ENCODE results near the gene GABRB1. TPM values are rescaled to one million over a fixed set of nuclear protein-coding genes. Genes with fewer than 3 reads are reported as not detected.
A peak's percentile ranks its signal among the peaks of the same experiment; 100 is the strongest.

GABRB1 gene
- total RNA-seq, 3 donors from 2014 or later: not detected

DNA sequence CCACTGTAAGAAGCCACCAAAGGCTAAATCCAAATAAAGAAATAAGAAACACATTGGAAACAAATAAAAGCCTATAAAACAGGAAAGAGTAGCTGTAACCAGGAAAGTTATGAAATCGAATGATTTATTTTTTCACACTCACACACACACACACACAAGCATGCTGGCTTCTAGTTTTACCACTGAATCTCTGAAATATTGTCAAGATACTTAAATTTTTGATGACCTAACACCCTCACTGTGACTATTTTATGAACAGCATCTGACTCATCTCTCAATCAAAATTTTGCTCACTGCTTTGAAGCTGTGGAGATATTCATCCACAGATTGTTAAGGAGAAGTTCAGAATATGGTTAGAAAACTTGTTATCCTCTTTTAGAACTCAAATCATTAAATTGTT lies 13.9 kb upstream of the GABRB1 start:
- no peaks in the 10 kb centered on the region for H3K36me3 Mint-ChIP-seq (ENCODE audit: insufficient read depth)
- no peak for DNase-seq
- H3K27me3 Mint-ChIP-seq (ENCODE audit: low read depth): no peaks in the 10 kb centered on the region
- peaks cover 1% of the 10 kb centered on the region for H3K4me1 Mint-ChIP-seq (ENCODE audit: low read depth)
- H3K4me3 Mint-ChIP-seq: no peak overlapping the region
- no peak for ATAC-seq
- H3K9me3 Mint-ChIP-seq: peaks cover 3% of the 10 kb centered on the region

DNA sequence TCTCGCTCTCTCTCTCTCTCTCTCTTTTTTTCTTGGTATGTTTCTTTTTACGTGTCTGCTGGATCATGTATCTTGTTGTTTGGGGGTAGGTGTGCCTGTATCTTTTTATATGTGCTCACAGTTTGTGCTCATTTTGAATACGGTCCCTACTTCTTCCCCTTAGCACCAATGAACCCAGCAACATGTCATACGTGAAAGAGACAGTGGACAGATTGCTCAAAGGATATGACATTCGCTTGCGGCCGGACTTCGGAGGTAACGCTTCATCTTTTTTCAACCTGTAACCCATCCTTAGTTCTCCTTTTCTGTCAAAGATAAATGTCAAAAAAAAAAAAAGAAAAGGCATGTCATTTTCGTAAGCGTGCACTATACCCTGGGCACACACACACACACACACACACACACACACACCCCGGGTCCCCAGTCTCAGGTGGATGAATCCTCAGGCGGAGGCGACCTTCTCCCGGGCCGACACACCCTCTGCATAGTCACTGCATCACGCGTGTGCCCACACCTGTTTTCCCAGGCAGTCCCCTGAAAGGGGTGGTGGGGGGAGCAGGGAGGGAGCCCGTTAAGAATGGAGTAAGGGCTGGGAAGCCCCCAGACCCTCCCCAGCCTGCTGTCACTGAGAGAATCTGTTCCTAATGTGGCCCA lies 511 bp downstream of the GABRB1 start:
- DNase-seq (no peak), ATAC-seq (peak; percentile 42 to 59)
- Mint-ChIP-seq H3K27me3 (ENCODE audit: low read depth) (peaks cover 45% of the 10 kb centered on the region), H3K9me3 (no peaks in the 10 kb centered on the region), H3K36me3 (ENCODE audit: insufficient read depth) (no peaks in the 10 kb centered on the region), H3K4me3 (peak overlapping the region; percentile 69), H3K4me1 (ENCODE audit: low read depth) (peaks cover 19% of the 10 kb centered on the region)

DNA sequence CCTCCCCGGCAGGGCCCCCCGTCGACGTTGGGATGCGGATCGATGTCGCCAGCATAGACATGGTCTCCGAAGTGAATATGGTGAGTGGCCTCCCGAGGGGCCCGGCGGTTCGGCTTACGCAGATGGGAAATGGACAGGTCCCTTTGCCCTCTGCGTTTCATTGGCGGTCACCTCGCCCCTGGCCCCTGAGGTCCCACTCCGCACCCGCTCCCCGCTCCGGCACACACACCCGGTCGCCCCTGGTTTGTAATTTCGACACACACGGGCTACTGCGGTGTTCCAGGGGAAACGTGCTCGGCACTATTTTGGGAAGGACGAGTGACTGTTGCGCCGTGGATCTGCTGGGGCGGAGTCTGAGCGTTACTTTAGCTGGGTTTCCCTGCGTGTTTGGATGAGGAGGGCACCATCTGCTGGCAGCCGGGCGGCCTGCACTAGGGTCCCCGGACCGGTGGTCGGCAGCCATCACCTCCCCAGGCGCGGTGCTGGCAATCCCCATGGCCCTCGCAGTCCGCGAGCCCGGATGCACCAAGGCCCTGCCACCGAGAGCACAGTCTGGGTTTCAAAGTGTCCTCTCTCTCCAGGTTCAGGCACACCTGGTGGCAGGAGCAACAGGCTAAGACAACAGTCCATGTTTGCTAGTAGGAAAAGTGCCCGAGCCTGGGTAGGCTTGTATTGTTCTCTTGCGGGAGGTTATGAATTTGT lies 1.2 kb downstream of the GABRB1 start:
- peak; percentile 72 to 88 for ATAC-seq
- Mint-ChIP-seq H3K4me3 (peak overlapping the region; percentile 69), H3K9me3 (no peaks in the 10 kb centered on the region), H3K27me3 (ENCODE audit: low read depth) (peaks cover 45% of the 10 kb centered on the region), H3K36me3 (ENCODE audit: insufficient read depth) (no peaks in the 10 kb centered on the region), H3K4me1 (ENCODE audit: low read depth) (peaks cover 19% of the 10 kb centered on the region)
- DNase-seq: peak; percentile 15

DNA sequence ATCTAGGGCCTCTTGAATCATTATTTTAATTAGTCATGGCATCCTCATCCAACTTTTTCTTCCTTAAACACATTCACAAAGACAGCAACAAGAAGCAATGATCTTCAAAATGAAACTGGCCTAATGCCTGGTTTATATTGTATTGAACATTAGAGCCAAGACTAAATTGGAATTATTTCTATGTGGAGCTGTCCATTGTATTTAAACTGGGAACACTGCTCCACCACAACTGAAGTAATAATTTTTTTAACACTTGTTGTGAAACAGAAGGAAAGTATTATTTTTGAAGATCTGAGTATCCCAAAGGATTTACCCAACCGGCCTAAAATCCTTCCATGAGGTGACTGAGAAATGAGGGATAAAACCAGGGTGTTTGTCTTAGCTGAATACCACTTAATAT lies 6.9 kb downstream of the GABRB1 start:
- no peaks in the 10 kb centered on the region for H3K9me3 Mint-ChIP-seq
- H3K4me1 Mint-ChIP-seq (ENCODE audit: low read depth): no peaks in the 10 kb centered on the region
- no peak for DNase-seq
- no peaks in the 10 kb centered on the region for H3K36me3 Mint-ChIP-seq (ENCODE audit: insufficient read depth)
- ATAC-seq: no peak
- H3K4me3 Mint-ChIP-seq: no peak overlapping the region
- H3K27me3 Mint-ChIP-seq (ENCODE audit: low read depth): peaks cover 14% of the 10 kb centered on the region

DNA sequence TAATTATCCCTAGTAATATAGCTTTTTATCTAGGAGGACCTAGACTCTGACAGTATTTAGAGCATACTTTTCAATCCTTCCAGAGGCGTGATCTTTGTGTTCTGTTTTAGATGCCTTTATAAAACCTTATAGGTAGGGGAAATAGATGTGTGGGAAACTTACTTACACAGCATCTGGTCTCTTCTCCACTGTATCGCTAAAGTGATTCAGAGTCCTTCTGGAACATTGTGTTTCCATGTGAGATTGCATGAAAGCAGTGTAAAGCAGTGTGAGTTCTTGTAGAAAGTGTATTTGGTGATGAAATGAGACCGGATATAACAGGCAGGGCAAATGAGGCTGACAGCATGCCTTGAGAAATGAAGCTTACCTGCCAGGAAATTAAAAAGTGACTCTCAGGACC lies 9.5 kb downstream of the GABRB1 start:
- no peaks in the 10 kb centered on the region for H3K9me3 Mint-ChIP-seq
- no peak overlapping the region for H3K4me3 Mint-ChIP-seq
- H3K36me3 Mint-ChIP-seq (ENCODE audit: insufficient read depth): no peaks in the 10 kb centered on the region
- DNase-seq: no peak
- no peaks in the 10 kb centered on the region for H3K4me1 Mint-ChIP-seq (ENCODE audit: low read depth)
- H3K27me3 Mint-ChIP-seq (ENCODE audit: low read depth): peaks cover 7% of the 10 kb centered on the region
- ATAC-seq: no peak

DNA sequence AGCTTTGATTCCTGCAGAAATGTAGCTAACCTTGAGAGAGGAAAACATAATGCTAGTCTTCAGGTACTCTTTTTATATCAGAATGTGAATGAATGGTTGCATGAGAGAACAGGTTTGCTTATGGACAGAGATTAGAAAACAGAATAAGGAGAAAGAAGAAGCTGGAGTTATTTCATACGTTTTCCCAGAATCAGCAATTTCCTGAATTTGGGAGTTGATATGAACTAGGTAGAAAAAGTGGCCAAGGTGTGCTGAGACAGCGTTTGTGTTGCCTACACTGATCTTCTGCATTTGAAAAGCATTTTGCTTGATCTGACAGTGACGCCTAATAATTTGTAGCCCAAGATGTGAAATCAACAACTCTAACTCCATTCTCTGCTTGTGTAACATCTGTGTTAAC lies 12.5 kb downstream of the GABRB1 start:
- Mint-ChIP-seq H3K4me1 (ENCODE audit: low read depth) (no peaks in the 10 kb centered on the region), H3K4me3 (no peak overlapping the region), H3K36me3 (ENCODE audit: insufficient read depth) (no peaks in the 10 kb centered on the region), H3K27me3 (ENCODE audit: low read depth) (peaks cover 10% of the 10 kb centered on the region), H3K9me3 (no peaks in the 10 kb centered on the region)
- DNase-seq: no peak
- ATAC-seq: no peak

DNA sequence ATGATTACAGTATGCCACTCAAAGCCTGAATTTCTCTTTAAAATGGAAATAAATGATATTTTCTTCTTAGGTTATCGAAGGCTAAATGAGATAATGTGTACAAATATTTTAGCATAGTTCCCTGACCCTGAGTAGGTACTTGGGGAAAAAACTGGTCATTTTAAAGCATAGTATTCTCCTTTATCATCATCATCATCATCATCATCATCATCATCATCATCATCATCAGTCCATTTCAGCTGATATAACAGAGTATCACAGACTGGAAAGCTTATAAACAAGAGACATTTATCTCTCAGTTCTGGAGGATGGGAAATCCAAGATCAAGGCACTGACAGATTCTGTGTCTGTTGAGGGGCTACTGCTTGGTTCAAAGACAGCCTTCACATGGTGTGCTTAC lies 13.9 kb downstream of the GABRB1 start:
- ATAC-seq: no peak
- H3K36me3 Mint-ChIP-seq (ENCODE audit: insufficient read depth): no peaks in the 10 kb centered on the region
- H3K9me3 Mint-ChIP-seq: no peaks in the 10 kb centered on the region
- H3K27me3 Mint-ChIP-seq (ENCODE audit: low read depth): peaks cover 10% of the 10 kb centered on the region
- no peak overlapping the region for H3K4me3 Mint-ChIP-seq
- H3K4me1 Mint-ChIP-seq (ENCODE audit: low read depth): no peaks in the 10 kb centered on the region
- DNase-seq: no peak

DNA sequence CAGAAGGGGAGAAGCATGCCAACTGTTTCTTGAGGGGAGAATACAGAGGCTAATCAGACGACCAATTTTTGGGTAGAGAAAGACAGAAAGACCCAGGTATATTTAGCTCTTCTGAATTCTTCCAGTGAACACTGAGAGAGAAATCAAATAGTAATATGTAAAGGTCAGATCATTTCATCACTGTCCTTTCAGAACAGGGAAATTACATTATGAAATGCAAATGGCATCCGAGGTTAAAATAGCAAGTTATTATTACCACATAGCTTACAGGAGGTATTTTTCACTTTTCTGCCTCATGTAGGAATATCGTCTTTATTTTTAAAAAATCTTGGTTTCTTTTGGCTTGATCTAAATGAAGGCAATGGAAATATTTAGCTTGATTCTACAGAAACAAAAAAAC lies 18.0 kb downstream of the GABRB1 start:
- Mint-ChIP-seq H3K27me3 (ENCODE audit: low read depth) (peaks cover 12% of the 10 kb centered on the region), H3K36me3 (ENCODE audit: insufficient read depth) (no peaks in the 10 kb centered on the region), H3K4me3 (no peak overlapping the region), H3K9me3 (no peaks in the 10 kb centered on the region), H3K4me1 (ENCODE audit: low read depth) (no peaks in the 10 kb centered on the region)
- ATAC-seq (no peak), DNase-seq (no peak)

DNA sequence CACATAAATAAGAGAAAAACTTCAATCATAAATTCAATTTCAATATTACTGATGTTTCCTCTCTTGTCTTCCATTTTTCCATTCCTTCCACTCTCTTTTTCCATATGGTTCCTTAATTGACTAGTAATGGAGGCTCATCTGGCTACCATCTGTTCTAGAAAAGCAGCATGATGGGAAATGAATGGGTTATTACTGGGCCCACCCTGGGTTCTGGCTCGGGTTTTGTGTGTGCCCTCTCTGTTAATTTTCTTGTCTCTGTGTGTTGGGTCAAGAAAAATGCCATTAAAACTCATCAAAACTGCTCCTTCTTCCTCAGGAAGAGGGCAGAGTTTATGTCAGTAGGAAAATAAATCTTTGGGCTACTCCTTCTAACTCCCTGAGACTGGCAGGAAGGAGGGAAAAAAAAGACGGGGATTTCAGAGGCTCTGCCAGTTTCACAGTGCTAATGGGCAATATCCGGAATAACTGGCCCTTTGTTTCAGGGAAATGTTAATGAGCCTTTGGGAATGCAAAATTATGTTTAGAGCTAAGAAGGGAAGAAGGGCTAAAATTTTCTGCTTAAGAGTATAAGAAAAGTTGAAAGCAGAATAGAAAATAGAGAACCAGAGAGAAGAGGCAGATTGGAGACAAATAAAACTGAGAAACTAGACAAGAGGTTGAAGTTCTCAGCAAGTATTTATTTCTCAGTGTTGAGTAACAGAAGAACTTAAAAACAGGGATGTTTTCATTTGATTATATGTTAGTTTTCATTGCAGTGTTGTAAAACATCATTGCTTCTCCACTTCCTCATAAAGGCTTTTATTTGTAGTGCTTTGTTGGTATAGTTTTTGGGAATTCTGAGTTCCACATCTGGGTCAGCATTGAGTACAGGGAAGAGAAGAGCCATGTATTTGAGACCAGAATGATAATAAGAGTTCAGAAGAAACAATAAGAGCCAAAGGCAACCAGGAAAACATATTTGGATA lies 19.7 kb downstream of the GABRB1 start:
- no peaks in the 10 kb centered on the region for H3K4me1 Mint-ChIP-seq (ENCODE audit: low read depth)
- no peaks in the 10 kb centered on the region for H3K36me3 Mint-ChIP-seq (ENCODE audit: insufficient read depth)
- no peaks in the 10 kb centered on the region for H3K9me3 Mint-ChIP-seq
- ATAC-seq (no peak), DNase-seq (no peak)
- H3K27me3 Mint-ChIP-seq (ENCODE audit: low read depth): peaks cover 10% of the 10 kb centered on the region
- H3K4me3 Mint-ChIP-seq: no peak overlapping the region

DNA sequence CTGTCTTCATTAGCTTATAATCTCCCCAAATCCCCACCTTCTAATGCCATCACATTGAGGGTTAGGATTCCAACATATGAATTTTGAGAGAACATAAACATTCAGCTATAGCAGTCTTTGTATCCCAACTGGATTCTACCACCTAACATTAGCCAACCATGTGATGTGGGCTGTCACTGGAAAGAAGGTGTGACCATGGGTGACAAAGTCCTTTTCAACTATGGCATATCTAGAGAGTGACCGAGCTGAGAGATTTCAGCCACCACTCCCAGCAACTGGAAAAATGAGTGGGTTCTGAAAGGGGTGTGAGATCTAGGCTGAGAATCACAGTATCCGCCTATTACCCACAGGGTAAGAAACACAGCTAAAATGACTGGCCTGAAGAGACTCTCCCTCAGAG lies 22.1 kb downstream of the GABRB1 start:
- ATAC-seq (no peak), DNase-seq (no peak)
- no peaks in the 10 kb centered on the region for H3K9me3 Mint-ChIP-seq
- H3K4me3 Mint-ChIP-seq: no peak overlapping the region
- H3K4me1 Mint-ChIP-seq (ENCODE audit: low read depth): no peaks in the 10 kb centered on the region
- H3K36me3 Mint-ChIP-seq (ENCODE audit: insufficient read depth): no peaks in the 10 kb centered on the region
- peaks cover 9% of the 10 kb centered on the region for H3K27me3 Mint-ChIP-seq (ENCODE audit: low read depth)

DNA sequence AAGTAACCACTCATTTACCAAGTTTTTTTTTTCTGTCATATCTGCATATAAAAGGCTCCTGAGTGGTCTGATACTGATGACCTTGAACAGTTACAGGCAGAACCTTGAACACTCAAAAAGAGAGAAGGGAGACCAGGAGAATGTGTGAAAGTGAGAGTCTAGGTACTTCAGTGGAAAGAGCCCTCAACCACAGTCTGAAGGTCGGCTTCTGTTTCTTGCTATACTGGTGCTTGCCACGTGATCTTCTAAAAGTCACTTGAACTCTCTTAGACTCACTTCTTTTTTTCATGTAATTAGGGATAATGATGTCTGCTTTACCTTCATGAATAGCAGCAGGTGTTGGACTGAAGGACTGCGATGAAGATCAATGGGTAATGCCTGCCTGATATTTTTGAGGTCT lies 22.8 kb downstream of the GABRB1 start:
- H3K4me1 Mint-ChIP-seq (ENCODE audit: low read depth): no peaks in the 10 kb centered on the region
- peaks cover 9% of the 10 kb centered on the region for H3K27me3 Mint-ChIP-seq (ENCODE audit: low read depth)
- ATAC-seq (no peak), DNase-seq (no peak)
- H3K36me3 Mint-ChIP-seq (ENCODE audit: insufficient read depth): no peaks in the 10 kb centered on the region
- no peaks in the 10 kb centered on the region for H3K9me3 Mint-ChIP-seq
- no peak overlapping the region for H3K4me3 Mint-ChIP-seq

DNA sequence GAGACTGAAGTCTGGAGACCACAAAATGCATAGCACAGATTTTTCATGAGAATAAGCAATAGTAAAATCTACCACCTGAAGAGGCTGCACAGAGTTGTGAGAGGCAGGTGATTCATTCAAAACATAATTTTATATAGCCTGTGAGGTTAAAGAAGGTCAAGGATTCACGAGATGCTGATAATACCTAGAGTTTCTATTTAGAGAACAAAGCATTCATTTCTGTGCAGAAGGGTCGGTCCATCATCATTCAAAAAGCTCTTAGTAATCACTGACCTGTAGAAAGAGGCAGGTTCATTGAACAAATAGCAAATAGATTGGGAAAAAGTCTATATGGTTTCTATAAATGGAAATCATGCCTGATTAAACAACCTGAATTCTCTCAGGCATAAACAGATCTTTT lies 26.6 kb downstream of the GABRB1 start:
- DNase-seq (no peak), ATAC-seq (no peak)
- H3K36me3 Mint-ChIP-seq (ENCODE audit: insufficient read depth): no peaks in the 10 kb centered on the region
- no peaks in the 10 kb centered on the region for H3K9me3 Mint-ChIP-seq
- no peaks in the 10 kb centered on the region for H3K4me1 Mint-ChIP-seq (ENCODE audit: low read depth)
- peaks cover 4% of the 10 kb centered on the region for H3K27me3 Mint-ChIP-seq (ENCODE audit: low read depth)
- H3K4me3 Mint-ChIP-seq: no peak overlapping the region

DNA sequence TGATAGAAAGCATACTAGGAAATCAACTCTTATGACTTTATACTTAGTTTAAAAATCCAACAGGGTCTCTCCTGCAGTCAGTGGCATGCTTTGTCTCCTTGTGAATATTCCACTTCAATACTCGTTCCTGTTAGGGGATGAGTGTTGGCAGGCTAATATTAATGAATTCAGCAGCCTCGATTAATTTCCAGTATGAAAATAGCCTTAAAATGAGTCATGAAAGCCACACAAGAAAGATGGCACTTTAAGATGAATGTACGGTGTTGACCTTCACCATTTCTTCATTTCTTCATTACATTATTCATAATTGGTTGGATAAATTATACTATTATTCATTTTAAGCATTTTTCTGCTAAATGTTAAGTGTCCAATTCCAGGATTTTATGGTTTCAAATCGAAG lies 29.2 kb downstream of the GABRB1 start:
- ATAC-seq (no peak), DNase-seq (no peak)
- H3K9me3 Mint-ChIP-seq: no peaks in the 10 kb centered on the region
- no peaks in the 10 kb centered on the region for H3K36me3 Mint-ChIP-seq (ENCODE audit: insufficient read depth)
- H3K4me1 Mint-ChIP-seq (ENCODE audit: low read depth): no peaks in the 10 kb centered on the region
- peaks cover 2% of the 10 kb centered on the region for H3K27me3 Mint-ChIP-seq (ENCODE audit: low read depth)
- H3K4me3 Mint-ChIP-seq: no peak overlapping the region

DNA sequence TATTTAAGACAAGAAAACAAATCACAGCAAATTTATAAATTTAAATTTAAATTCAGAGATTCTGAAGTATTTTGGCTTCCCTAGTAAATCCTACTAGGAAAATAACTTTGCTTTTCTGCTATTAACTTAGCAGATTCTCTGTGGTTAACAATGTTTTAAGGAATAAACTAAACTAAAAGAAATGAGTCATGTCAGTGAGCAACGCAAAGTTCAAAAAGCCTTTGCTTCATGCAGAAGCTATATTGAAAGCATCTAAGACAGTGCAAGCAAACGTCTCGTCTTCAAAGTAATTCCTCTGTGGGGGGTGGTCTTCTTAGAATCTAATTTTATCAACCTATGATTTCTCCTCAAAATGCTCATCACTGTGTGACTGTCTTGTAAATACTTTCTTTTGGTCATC lies 30.1 kb downstream of the GABRB1 start:
- Mint-ChIP-seq H3K4me3 (no peak overlapping the region), H3K9me3 (no peaks in the 10 kb centered on the region), H3K27me3 (ENCODE audit: low read depth) (peaks cover 2% of the 10 kb centered on the region), H3K36me3 (ENCODE audit: insufficient read depth) (no peaks in the 10 kb centered on the region), H3K4me1 (ENCODE audit: low read depth) (no peaks in the 10 kb centered on the region)
- ATAC-seq: no peak
- no peak for DNase-seq
